ENCODE data around the gene BEST2.

The BEST2 gene

DNA sequence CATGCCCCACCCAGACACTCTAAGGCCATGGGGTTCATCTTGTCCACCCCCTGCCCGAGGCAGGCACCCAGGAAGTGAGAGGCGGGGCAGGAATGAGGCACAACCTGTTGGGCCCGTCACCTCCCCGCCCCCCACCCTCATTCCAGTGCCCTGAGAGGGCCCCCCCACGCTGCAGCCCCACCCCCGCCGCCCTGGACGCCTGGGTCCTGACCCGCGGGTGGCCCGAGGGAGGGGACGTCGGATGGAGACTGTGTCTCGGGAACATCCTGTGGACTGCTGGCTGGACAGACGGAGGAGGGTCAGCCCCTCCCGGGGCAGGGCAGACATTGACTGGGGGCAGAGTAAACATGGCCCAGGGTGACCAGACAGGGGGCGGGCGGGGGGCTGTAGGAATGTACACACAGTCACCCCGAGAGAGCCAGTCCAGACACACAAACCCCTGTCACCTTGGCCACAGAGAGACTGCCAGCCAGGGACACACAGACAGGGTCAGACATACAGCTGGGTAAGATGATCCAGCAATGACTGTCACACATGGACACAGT lies 32.3 kb downstream of the BEST2 start:
- Histone ChIP-seq H3K27me3 (ENCODE audit: control insufficient read depth in 1 of 2, insufficient read depth in 2 of 2, low read length in 2 of 2) (no peaks in the 10 kb centered on the region), H3K4me1 (ENCODE audit: insufficient read depth, low read length) (peaks cover 38% of the 10 kb centered on the region), H3K4me3 (ENCODE audit: low read depth in 1 of 2, low read length in 2 of 2) (no peak overlapping the region), H3K36me3 (ENCODE audit: insufficient read depth, low read length) (no peaks in the 10 kb centered on the region), H3K9ac (ENCODE audit: low read length) (peak overlapping the region; percentile 27), H3K27ac (ENCODE audit: low read depth, low read length) (peak overlapping the region; percentile 87), H3K9me3 (ENCODE audit: low read length) (no peaks in the 10 kb centered on the region)

- Histone ChIP-seq H3K9me3 (ENCODE audit: low read length) (no peaks in the 10 kb centered on the region), H3K36me3 (ENCODE audit: insufficient read depth, low read length) (no peaks in the 10 kb centered on the region), H3K4me3 (ENCODE audit: low read depth in 1 of 2, low read length in 2 of 2) (no peak overlapping the region), H3K27ac (ENCODE audit: low read depth, low read length) (peak overlapping the region; percentile 87), H3K9ac (ENCODE audit: low read length) (peak overlapping the region; percentile 3), H3K4me1 (ENCODE audit: insufficient read depth, low read length) (peaks cover 38% of the 10 kb centered on the region), H3K27me3 (ENCODE audit: control insufficient read depth in 1 of 2, insufficient read depth in 2 of 2, low read length in 2 of 2) (no peaks in the 10 kb centered on the region)
These were observed 32.8 kb downstream of the BEST2 start for GRCh38 chr19:12784394-12784870.

DNA sequence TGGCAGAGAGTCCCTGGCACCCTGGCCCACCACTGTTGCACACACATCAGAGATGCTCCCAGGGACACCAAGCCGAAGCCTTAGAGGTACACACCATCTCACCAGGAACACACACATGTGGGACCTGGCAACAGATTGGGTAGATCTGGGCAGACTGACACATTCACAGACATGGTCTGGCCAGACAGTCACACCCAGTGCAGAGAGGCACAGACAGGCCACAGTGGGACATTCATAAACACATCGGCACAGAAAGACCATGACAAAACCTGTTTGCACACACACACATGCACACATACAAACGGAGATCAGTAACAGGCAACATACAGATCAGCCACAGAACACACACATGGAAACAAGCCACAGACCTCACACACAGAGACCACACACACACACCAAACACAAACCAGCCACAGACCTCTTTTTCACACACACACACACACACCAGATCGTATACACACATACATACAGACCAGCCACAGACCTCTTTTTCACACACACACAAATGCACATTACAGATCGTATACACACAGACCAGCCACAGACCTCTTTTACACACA lies 33.4 kb downstream of the BEST2 start:
- H3K9me3 ChIP-seq (ENCODE audit: low read length): no peaks in the 10 kb centered on the region
- H3K4me1 ChIP-seq (ENCODE audit: insufficient read depth, low read length): peaks cover 36% of the 10 kb centered on the region
- H3K36me3 ChIP-seq (ENCODE audit: insufficient read depth, low read length): no peaks in the 10 kb centered on the region
- H3K9ac ChIP-seq (ENCODE audit: low read length): no peak overlapping the region
- H3K27ac ChIP-seq (ENCODE audit: low read depth, low read length): peak overlapping the region; percentile 87
- no peaks in the 10 kb centered on the region for H3K27me3 ChIP-seq (ENCODE audit: control insufficient read depth in 1 of 2, insufficient read depth in 2 of 2, low read length in 2 of 2)
- no peak overlapping the region for H3K4me3 ChIP-seq (ENCODE audit: low read depth in 1 of 2, low read length in 2 of 2)

DNA sequence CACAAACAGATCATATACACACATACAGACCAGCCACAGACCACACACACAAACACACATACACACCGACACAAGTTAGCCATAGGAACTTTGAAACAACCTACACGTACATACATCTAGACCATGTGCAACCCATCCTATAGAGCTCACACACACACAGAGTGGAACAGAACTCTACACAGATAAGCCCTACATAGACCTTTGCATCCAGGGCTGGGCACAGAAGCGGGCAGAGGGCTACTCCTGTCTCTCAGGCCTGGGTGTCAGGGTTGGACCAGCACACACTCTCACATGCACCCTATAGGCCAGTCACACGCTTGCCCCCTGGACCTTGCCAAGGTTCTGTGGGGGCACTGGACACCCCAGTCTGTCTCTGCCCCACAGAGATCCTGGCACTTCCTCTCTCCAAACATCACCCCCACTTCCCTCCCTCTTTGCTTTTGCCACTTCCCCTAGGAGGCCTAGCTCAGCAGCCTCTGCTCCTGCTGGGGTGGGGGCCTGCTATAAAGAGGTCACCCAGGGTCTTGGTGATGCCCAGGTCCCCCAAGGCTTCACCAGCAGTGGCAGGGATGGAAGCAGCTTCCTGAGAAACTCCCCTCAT lies 33.9 kb downstream of the BEST2 start:
- no peaks in the 10 kb centered on the region for H3K27me3 ChIP-seq (ENCODE audit: control insufficient read depth in 1 of 2, insufficient read depth in 2 of 2, low read length in 2 of 2)
- H3K27ac ChIP-seq (ENCODE audit: low read depth, low read length): peak overlapping the region; percentile 97
- no peaks in the 10 kb centered on the region for H3K36me3 ChIP-seq (ENCODE audit: insufficient read depth, low read length)
- H3K9ac ChIP-seq (ENCODE audit: low read length): no peak overlapping the region
- H3K4me1 ChIP-seq (ENCODE audit: insufficient read depth, low read length): peaks cover 38% of the 10 kb centered on the region
- no peaks in the 10 kb centered on the region for H3K9me3 ChIP-seq (ENCODE audit: low read length)
- no peak overlapping the region for H3K4me3 ChIP-seq (ENCODE audit: low read depth in 1 of 2, low read length in 2 of 2)

- no peak overlapping the region for H3K9ac ChIP-seq (ENCODE audit: low read length)
- peaks cover 43% of the 10 kb centered on the region for H3K4me1 ChIP-seq (ENCODE audit: insufficient read depth, low read length)
- H3K9me3 ChIP-seq (ENCODE audit: low read length): no peaks in the 10 kb centered on the region
- H3K27ac ChIP-seq (ENCODE audit: low read depth, low read length): peak overlapping the region; percentile 97
- no peaks in the 10 kb centered on the region for H3K27me3 ChIP-seq (ENCODE audit: control insufficient read depth in 1 of 2, insufficient read depth in 2 of 2, low read length in 2 of 2)
- no peak overlapping the region for H3K4me3 ChIP-seq (ENCODE audit: low read depth in 1 of 2, low read length in 2 of 2)
- H3K36me3 ChIP-seq (ENCODE audit: insufficient read depth, low read length): no peaks in the 10 kb centered on the region
These were observed 34.7 kb downstream of the BEST2 start for GRCh38 chr19:12786141-12786870.

- Histone ChIP-seq H3K4me3 (ENCODE audit: low read depth in 1 of 2, low read length in 2 of 2) (no peak overlapping the region), H3K27ac (ENCODE audit: low read depth, low read length) (peak overlapping the region; percentile 97), H3K4me1 (ENCODE audit: insufficient read depth, low read length) (peaks cover 39% of the 10 kb centered on the region), H3K27me3 (ENCODE audit: control insufficient read depth in 1 of 2, insufficient read depth in 2 of 2, low read length in 2 of 2) (no peaks in the 10 kb centered on the region), H3K9ac (ENCODE audit: low read length) (no peak overlapping the region), H3K9me3 (ENCODE audit: low read length) (no peaks in the 10 kb centered on the region), H3K36me3 (ENCODE audit: insufficient read depth, low read length) (no peaks in the 10 kb centered on the region)
These were observed 35.4 kb downstream of the BEST2 start for GRCh38 chr19:12786952-12787351.

GRCh38 chr19:12787458-12787857 lies 35.9 kb downstream of the BEST2 start:
- Histone ChIP-seq H3K27me3 (ENCODE audit: control insufficient read depth in 1 of 2, insufficient read depth in 2 of 2, low read length in 2 of 2) (no peaks in the 10 kb centered on the region), H3K4me3 (ENCODE audit: low read depth in 1 of 2, low read length in 2 of 2) (no peak overlapping the region), H3K9ac (ENCODE audit: low read length) (no peak overlapping the region), H3K4me1 (ENCODE audit: insufficient read depth, low read length) (peaks cover 35% of the 10 kb centered on the region), H3K9me3 (ENCODE audit: low read length) (no peaks in the 10 kb centered on the region), H3K27ac (ENCODE audit: low read depth, low read length) (peak overlapping the region; percentile 97), H3K36me3 (ENCODE audit: insufficient read depth, low read length) (no peaks in the 10 kb centered on the region)

DNA sequence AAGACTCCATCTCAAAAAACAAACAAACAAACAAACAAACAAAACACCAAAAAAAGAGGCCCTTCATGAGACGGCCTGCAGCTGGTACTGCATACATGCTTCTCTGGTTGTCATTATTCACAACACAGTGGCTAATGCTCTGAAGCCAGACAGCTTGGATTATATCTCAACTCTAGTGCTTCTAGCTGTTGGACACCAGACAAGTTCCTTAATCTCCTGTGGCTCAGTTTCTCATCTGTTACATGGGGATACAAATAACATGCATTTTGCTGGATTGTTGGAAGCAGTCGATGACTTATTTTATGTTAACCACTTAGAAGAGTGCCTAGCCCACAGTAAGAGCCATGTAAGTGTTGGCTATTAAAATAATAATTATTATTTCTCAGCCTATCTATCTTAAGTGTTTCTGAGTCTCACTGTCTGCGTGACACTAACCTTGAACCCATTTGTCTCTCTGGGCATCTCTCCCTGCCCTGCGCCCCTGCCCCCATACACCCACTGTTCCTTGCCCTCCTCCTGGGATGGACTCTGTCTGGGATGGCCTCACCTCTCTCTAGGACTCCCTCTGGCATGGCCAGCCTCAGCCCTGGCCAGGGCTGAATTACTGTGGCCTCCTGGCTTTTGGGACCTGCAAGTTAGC lies 36.6 kb downstream of the BEST2 start:
- peak overlapping the region in 1 of 2 donors; percentile 70 for H3K4me3 ChIP-seq (ENCODE audit: low read depth in 1 of 2, low read length in 2 of 2)
- peak overlapping the region; percentile 97 for H3K27ac ChIP-seq (ENCODE audit: low read depth, low read length)
- no peaks in the 10 kb centered on the region for H3K9me3 ChIP-seq (ENCODE audit: low read length)
- H3K36me3 ChIP-seq (ENCODE audit: insufficient read depth, low read length): no peaks in the 10 kb centered on the region
- peak overlapping the region; percentile 87 for H3K9ac ChIP-seq (ENCODE audit: low read length)
- H3K27me3 ChIP-seq (ENCODE audit: control insufficient read depth in 1 of 2, insufficient read depth in 2 of 2, low read length in 2 of 2): no peaks in the 10 kb centered on the region
- H3K4me1 ChIP-seq (ENCODE audit: insufficient read depth, low read length): peaks cover 33% of the 10 kb centered on the region

DNA sequence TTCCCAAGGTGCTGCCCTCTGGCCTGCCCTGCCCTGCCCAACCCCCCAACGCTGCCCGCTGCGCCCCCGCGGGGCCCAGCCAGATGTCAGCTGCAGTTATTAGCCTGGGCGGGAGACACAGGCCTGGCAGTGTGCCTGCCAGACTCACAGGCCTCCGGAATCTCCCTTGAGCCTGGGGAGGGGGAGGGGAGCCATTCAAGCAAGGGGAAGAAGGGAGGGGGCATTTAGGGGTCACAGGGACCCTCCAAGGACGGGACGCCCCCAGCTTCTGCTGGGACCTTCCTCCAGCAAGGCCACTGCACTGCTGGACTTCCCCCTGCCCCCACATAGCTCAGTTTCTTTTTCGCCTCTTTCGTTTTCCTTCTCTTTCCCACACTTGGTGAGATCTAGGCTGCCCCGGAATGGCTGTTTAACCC lies 37.1 kb downstream of the BEST2 start:
- Histone ChIP-seq H3K9ac (ENCODE audit: low read length) (peak overlapping the region; percentile 87), H3K36me3 (ENCODE audit: insufficient read depth, low read length) (no peaks in the 10 kb centered on the region), H3K27me3 (ENCODE audit: control insufficient read depth in 1 of 2, insufficient read depth in 2 of 2, low read length in 2 of 2) (no peaks in the 10 kb centered on the region), H3K27ac (ENCODE audit: low read depth, low read length) (peak overlapping the region; percentile 97), H3K4me1 (ENCODE audit: insufficient read depth, low read length) (peaks cover 28% of the 10 kb centered on the region), H3K4me3 (ENCODE audit: low read depth in 1 of 2, low read length in 2 of 2) (peak overlapping the region in 1 of 2 donors; percentile 70), H3K9me3 (ENCODE audit: low read length) (no peaks in the 10 kb centered on the region)

- Histone ChIP-seq H3K9me3 (ENCODE audit: low read length) (no peaks in the 10 kb centered on the region), H3K27ac (ENCODE audit: low read depth, low read length) (peak overlapping the region; percentile 99), H3K36me3 (ENCODE audit: insufficient read depth, low read length) (no peaks in the 10 kb centered on the region), H3K27me3 (ENCODE audit: control insufficient read depth in 1 of 2, insufficient read depth in 2 of 2, low read length in 2 of 2) (no peaks in the 10 kb centered on the region), H3K4me3 (ENCODE audit: low read depth in 1 of 2, low read length in 2 of 2) (peak overlapping the region; percentile 41 to 70), H3K9ac (ENCODE audit: low read length) (peak overlapping the region; percentile 87), H3K4me1 (ENCODE audit: insufficient read depth, low read length) (peaks cover 27% of the 10 kb centered on the region)
These were observed 37.7 kb downstream of the BEST2 start for GRCh38 chr19:12789098-12789903.

Measured in muscle layer of colon (tissue), 2 donors.